ENCODE results near the gene SLC11A2.

- no peak for TF ChIP-seq EZH2phosphoT487 (IDR thresholded peaks at IDR 0.05; ENCODE audit: insufficient read depth, low read depth)
- TF ChIP-seq EZH2 (IDR thresholded peaks at IDR 0.05; ENCODE audit: insufficient read depth, poor library complexity, severe bottlenecking), result no peak
These were observed 35.4 kb downstream of the SLC11A2 start for GRCh38 chr12:50990791-50991190.
